Fibroblast of the aortic adventitia (primary cell): Measurements from ENCODE around the gene CYRIA. TPM values are rescaled to one million over a fixed set of nuclear protein-coding genes. Genes with fewer than 3 reads are reported as not detected.

ENCODE experiments used
- DNase-seq: peaks from one replicate; pipeline ENCODE4 v3.0.0-alpha.2; 2010; ENCODE audit warnings: low read depth
- H3K4me3 ChIP-seq: 2 replicates; pipeline ENCODE4 v1.5.1; 2011; ENCODE audit warnings: low read depth, mild to moderate bottlenecking, control low read depth, low read length, moderate library complexity
- CTCF ChIP-seq: IDR thresholded peaks from 2 replicates; pipeline ENCODE4 v1.5.1; 2011; ENCODE audit warnings: mild to moderate bottlenecking, low read length, control low read depth, inconsistent platforms; ENCODE audit not compliant: insufficient read depth
- total RNA-seq: library from RNA; depleted of rRNA; stranded (reverse); fragments of >200 nt; gene quantifications from 2 replicates; pipeline ENCODE4 v1.2.3, GENCODE V29; 2012; ENCODE audit warnings: low replicate concordance

Gene CYRIA
- total RNA-seq, 1 donor = 0.54 TPM

- no peak overlapping the region for H3K4me3 ChIP-seq
- DNase-seq = no peak
- TF ChIP-seq CTCF = no peak
These were observed 42.6 kb downstream of the CYRIA start for GRCh38 chr2:16623031-16623430.

GRCh38 chr2:16622399-16622968 is 43.1 kb downstream of the CYRIA start:
- no peak for DNase-seq
- TF ChIP-seq CTCF = no peak
- no peak overlapping the region for H3K4me3 ChIP-seq

DNA sequence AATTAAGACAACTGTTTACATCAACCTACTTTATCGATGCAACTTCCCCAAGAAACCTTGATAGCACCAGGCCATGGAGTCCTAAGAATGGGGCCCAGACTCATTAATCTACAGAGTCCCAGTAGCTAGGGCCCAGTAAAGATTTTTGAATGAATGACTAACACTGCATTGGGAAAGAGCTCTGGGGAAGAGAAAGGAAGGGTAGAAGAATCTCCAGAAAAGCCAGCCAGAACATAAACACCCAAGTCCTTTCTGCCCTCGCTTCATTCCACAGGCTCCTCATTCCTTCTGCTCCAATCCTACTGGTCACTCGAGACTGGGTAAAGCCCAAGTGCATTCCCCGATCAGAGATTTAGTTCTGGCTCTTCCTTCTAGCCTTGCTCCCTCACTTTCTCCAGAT is 44.3 kb downstream of the CYRIA start:
- DNase-seq = no peak
- no peak overlapping the region for H3K4me3 ChIP-seq
- no peak for TF ChIP-seq CTCF

DNA sequence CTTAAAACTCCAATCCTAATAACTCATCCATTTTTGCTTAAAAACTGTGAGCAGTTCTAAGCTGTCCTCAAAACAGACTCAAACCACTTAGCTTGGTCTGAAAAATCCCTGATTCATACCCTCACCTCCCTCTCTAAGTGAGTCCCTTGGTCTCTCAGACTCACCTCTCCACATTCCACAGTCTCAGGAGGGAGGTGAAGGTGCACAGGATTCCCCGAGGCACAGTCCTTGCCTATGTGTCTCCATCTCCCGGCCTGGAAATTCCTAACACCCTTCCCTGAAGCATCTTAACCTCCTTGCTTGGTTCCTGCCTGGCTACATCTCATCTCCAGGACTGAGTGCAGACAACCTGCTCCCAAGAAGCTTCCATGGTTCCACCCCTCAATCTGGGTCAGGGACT is 45.0 kb downstream of the CYRIA start:
- DNase-seq = no peak
- TF ChIP-seq CTCF = no peak
- H3K4me3 ChIP-seq = no peak overlapping the region

DNA sequence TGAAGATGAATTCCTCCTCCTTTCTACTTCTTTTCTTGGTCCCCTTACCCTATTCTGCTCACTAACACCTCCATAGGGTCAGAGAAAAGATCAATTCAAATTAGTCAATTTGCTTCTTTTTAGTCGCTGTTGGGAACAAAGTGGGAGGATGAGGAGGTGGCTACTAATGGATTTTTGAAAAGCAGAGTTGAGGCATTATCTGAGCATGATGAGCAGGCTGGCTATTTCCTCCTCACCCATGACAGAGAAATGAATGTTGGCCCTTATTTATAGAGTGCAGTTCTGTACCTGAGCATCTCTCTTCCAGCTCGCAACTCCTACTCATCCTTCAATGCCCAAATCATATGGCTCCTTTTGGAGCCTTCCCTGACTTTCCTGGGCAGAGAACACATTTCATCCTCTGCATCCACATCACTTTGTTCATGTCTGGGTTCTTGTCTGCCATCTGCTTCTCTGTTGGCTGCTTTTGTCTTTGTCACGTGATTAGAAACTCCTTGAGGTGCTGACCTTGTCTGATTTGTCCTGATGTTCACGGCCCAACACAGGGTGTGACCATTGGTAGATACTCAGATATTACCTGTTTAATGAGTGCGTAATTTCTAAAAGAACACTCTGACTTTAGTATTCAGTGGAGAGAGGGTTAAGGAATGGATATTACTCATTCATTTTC is 45.9 kb downstream of the CYRIA start:
- TF ChIP-seq CTCF = no peak
- no peak for DNase-seq
- H3K4me3 ChIP-seq = no peak overlapping the region

DNA sequence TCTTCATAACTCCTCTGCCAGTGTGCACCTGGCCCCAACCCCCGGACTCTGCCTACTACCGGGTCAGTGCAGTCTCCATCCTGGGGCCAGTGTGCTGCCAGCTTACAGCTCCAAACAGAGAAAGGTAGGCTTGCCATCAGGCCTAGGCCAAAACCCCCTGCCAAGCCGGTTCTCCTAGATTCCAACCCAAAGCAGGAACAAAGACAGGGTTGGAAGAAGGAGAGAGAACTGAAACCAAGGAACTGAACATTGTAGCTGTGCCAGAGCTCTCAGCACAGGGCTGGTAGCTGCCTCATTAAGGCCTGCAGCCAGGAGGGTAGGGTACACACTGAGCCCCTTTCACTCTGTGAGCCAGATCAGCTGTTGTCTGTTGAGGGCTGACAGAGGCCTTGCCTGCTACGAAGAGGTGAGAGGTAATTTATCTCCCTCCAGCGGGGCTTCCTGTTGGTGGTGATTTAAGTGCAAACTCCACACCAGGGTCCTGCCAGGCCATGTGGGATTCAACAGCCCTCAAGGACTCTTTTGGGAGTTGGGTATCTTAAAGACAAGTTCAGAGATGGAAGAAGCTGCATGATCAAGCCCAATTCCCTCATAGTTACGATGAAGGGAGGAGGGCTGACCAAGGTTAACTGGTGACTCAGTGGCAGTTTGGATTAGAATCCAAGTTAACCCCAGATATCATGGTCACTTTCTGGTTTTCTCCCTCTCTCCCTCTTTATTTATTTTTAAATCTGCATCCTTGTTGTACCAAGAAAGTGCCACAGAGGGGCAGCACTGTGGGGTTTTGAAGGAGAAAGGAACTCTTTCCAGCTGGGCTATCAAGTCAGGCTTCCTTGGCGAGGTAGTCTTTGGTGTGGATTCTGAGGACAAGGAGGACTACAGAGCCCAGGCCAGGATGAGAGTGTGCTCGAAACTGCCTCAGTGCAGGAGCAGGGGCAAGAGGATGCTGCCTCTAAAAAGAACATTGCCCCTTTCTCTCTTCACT is 48.1 kb downstream of the CYRIA start:
- DNase-seq = peak; percentile 19
- H3K4me3 ChIP-seq = no peak overlapping the region
- peak; percentile 27 for TF ChIP-seq CTCF
